ENCODE data around the gene KLRF2. TPM values are rescaled to one million over a fixed set of nuclear protein-coding genes. Genes with fewer than 3 reads are reported as not detected.

KLRF2 gene
- total RNA-seq, 1 experiment from 2014 or later: not detected

DNA sequence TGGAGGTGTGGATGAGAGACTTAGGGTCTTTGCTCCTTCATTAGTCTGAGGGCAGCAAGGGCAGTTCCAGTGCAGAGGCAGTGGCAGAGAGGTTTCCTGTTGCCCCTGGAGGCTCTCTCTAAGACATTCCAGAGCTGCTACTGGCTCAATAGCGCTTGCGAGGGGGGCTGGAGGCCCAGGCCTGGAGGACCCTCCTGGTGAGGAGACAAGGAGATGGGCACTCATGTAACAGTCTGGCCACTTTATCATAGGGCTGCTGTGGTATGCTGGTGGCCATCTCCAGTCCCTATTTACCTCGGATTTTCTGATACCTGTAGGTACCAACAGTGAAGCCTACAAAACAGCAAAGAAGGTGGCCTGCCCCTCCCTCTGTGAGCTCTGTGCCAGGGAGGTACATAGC is 38.2 kb downstream of the KLRF2 start:
- Histone ChIP-seq H3K56ac (ENCODE audit: insufficient read length, low read depth, low read length) (no peak overlapping the region), H2AFZ (ENCODE audit: low read length) (no peak overlapping the region), H3K23me2 (ENCODE audit: insufficient read length, low read depth, low read length, poor library complexity, severe bottlenecking) (no peaks in the 10 kb centered on the region), H3K23ac (ENCODE audit: insufficient read length, low read depth, low read length) (no peak overlapping the region), H3K27me3 (ENCODE audit: insufficient read depth, low read length) (no peaks in the 10 kb centered on the region), H2BK15ac (ENCODE audit: low read depth, low read length) (no peak overlapping the region), H2BK120ac (ENCODE audit: low read depth, low read length, poor library complexity, severe bottlenecking) (no peak overlapping the region), H2BK5ac (ENCODE audit: insufficient read length, low read length) (no peak overlapping the region), H3T11ph (ENCODE audit: low read length) (no peak overlapping the region), H3K79me2 (ENCODE audit: insufficient read depth, low read length) (no peaks in the 10 kb centered on the region), H3K9me3 (ENCODE audit: control insufficient read depth, low read depth, low read length) (no peaks in the 10 kb centered on the region), H3K18ac (ENCODE audit: insufficient read length, low read depth, low read length) (no peak overlapping the region), H3K9ac (ENCODE audit: extremely low read depth, insufficient read length, low read length) (no peak overlapping the region), H3K4me2 (ENCODE audit: insufficient read depth, insufficient read length, low read length) (no peak overlapping the region), H2AK5ac (ENCODE audit: insufficient read length, low read length) (no peak overlapping the region), H3K14ac (ENCODE audit: insufficient read depth, low read length) (no peak overlapping the region), H4K20me1 (ENCODE audit: control insufficient read depth, insufficient read depth, insufficient read length) (no peaks in the 10 kb centered on the region), H4K5ac (ENCODE audit: insufficient read length, low read depth, low read length) (no peak overlapping the region), H4K8ac (replicated peaks; ENCODE audit: insufficient read length, low read depth, low read length) (no peak overlapping the region), H3K4ac (ENCODE audit: low read depth, low read length) (no peak overlapping the region), H3K4me1 (ENCODE audit: insufficient read depth, low read length) (no peaks in the 10 kb centered on the region), H2BK20ac (ENCODE audit: low read depth, low read length, poor library complexity, severe bottlenecking) (no peak overlapping the region), H4K91ac (ENCODE audit: insufficient read length, low read depth, low read length) (no peak overlapping the region), H3K27ac (ENCODE audit: insufficient read length, low read depth, low read length) (no peak overlapping the region), H2BK12ac (ENCODE audit: insufficient read length, low read depth, low read length) (no peak overlapping the region), H3K79me1 (ENCODE audit: insufficient read depth, low read depth, low read length, poor library complexity, severe bottlenecking) (no peaks in the 10 kb centered on the region)
- Mint-ChIP-seq H3K4me1 (no peaks in the 10 kb centered on the region), H3K9me3 (peaks cover 10 to 14% of the 10 kb centered on the region in 2 experiments; a peak in 4 of 5 replicates), H3K27ac (no peak overlapping the region), H3K27me3 (ENCODE audit: low read depth) (no peaks in the 10 kb centered on the region), H3K36me3 (ENCODE audit: insufficient read depth in 1 of 3, low read depth in 3 of 3) (peaks cover 2 to 7% (median 5%) of the 10 kb centered on the region in 3 experiments; a peak in 2 of 7 replicates), H3K4me3 (no peak overlapping the region)
- no CpG with 5 or more reads among the region's 3 CpGs for WGBS (ENCODE audit: extremely low coverage, insufficient read length, low lambda C conversion rate)
- no peak for TF ChIP-seq CTCF (conservative IDR thresholded peaks at IDR 0.05)
- no peak for DNase-seq

All from H9 (cell line).